ENCODE results near the gene TOX2.

- TF ChIP-seq ZNF426 (tag by site-specific recombination; IDR thresholded peaks at IDR 0.05): no peak
- TF ChIP-seq CTCF (tag by site-specific recombination; IDR thresholded peaks at IDR 0.05): no peak
- TF ChIP-seq ZNF274 (IDR thresholded peaks at IDR 0.05; ENCODE audit: low read length): no peak
- no peak for TF ChIP-seq ZNF274 (tag by site-specific recombination; IDR thresholded peaks at IDR 0.05; ENCODE audit: borderline replicate concordance)
- no peak for TF ChIP-seq ZNF266 (tag by site-specific recombination; IDR thresholded peaks at IDR 0.05; ENCODE audit: low read depth)
- TF ChIP-seq ZNF560 (tag by site-specific recombination; IDR thresholded peaks at IDR 0.05; ENCODE audit: borderline replicate concordance): no peak
- no peak for TF ChIP-seq ZNF488 (tag by site-specific recombination; IDR thresholded peaks at IDR 0.05)
- TF ChIP-seq ZBTB7A (tag by site-specific recombination; IDR thresholded peaks at IDR 0.05; ENCODE audit: low read depth): no peak
- no peak for TF ChIP-seq ZNF404 (tag by site-specific recombination; IDR thresholded peaks at IDR 0.05)
Observed at GRCh38 chr20:43988867-43989266, 74.2 kb downstream of the TOX2 start.

Measured in HEK293 (cell line).